Memory B cell (primary cell): ENCODE data around the gene DOCK9.

Source experiments
- ATAC-seq: fragments of 150-1000 bp; cut with Tn5 transposase; 2 replicates; pipeline ENCODE4 v1.10.0; 2021; ENCODE audit warnings: low read depth, mild to moderate bottlenecking, moderate library complexity
- DNase-seq, 2 donors: peaks; one replicate each; pipeline ENCODE4 v3.0.0; 2022; ENCODE audit warnings: low spot score in 2 of 2
- H3K27ac Mint-ChIP-seq: one replicate; pipeline ENCODE4 v1.8.0; 2022; ENCODE audit warnings: mild to moderate bottlenecking, moderate library complexity, mixed read lengths
- H3K27me3 Mint-ChIP-seq: one replicate; pipeline ENCODE4 v1.8.0; 2022; ENCODE audit warnings: mixed read lengths
- H3K36me3 Mint-ChIP-seq: one replicate; pipeline ENCODE4 v1.8.0; 2022; ENCODE audit warnings: mild to moderate bottlenecking, mixed read lengths
- H3K4me1 Mint-ChIP-seq: one replicate; pipeline ENCODE4 v1.8.0; 2022; ENCODE audit warnings: mixed read lengths
- H3K4me3 Mint-ChIP-seq: one replicate; pipeline ENCODE4 v1.8.0; 2022; ENCODE audit warnings: mild to moderate bottlenecking, moderate library complexity, mixed read lengths
- H3K9me3 Mint-ChIP-seq: one replicate; pipeline ENCODE4 v1.8.0; 2022; ENCODE audit warnings: mixed read lengths

The DOCK9 gene

DNA sequence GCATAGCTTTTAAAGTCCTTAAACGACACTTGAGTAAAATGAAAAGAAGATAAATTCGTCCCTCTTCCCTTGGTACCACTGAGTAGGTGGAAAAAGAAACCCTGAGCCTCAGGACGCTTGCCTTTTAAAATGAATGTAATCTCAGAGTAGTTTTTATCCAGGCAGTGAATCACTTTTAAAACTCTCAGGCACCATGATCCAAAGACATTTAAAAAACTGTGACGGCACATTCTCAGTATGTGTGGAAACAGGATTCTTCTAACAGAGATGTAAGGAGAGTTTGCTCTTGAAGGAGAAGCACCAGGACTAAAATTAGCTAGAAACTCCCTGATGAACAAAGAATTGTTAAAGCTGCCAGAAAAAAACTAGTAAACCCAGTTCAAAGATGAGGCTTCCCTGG lies 119.7 kb downstream of the DOCK9 start:
- no peak for DNase-seq
- ATAC-seq: no peak
- Mint-ChIP-seq H3K4me3 (no peak overlapping the region), H3K9me3 (no peaks in the 10 kb centered on the region), H3K36me3 (peaks cover 45% of the 10 kb centered on the region), H3K27me3 (no peaks in the 10 kb centered on the region), H3K27ac (no peak overlapping the region), H3K4me1 (no peaks in the 10 kb centered on the region)

GRCh38 chr13:98856983-98857382 lies 120.9 kb downstream of the DOCK9 start:
- H3K27ac Mint-ChIP-seq: no peak overlapping the region
- H3K36me3 Mint-ChIP-seq: peaks cover 36% of the 10 kb centered on the region
- no peaks in the 10 kb centered on the region for H3K27me3 Mint-ChIP-seq

DNA sequence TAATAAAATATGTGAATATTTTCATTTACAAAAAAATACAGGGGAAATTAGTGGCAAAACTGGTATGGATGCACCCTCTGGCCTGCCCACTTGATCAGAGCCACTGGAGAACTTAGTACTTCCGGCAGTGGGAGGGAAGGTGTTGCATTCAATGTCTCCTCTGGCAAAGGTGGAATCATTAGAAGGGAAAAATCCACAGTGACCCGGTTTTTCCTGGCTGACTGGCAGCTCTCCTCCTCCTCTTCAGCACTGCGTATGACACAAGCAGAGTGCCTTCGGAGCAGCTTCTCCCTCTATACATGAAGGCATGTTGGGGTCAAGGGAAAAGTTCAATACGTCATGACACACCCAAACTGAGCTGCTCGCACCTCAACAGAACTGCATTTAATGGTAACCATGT lies 123.4 kb downstream of the DOCK9 start:
- no peak overlapping the region for H3K4me3 Mint-ChIP-seq
- no peaks in the 10 kb centered on the region for H3K9me3 Mint-ChIP-seq
- no peak overlapping the region for H3K27ac Mint-ChIP-seq
- no peak for ATAC-seq
- H3K4me1 Mint-ChIP-seq: no peaks in the 10 kb centered on the region
- no peaks in the 10 kb centered on the region for H3K27me3 Mint-ChIP-seq
- peaks cover 22% of the 10 kb centered on the region for H3K36me3 Mint-ChIP-seq
- no peak for DNase-seq

More at GRCh38 chr13:98856983-98857382, 120.9 kb downstream of the DOCK9 start:
- Mint-ChIP-seq H3K4me1 (no peaks in the 10 kb centered on the region), H3K4me3 (no peak overlapping the region), H3K9me3 (no peaks in the 10 kb centered on the region)
- no peak for ATAC-seq
- DNase-seq: no peak

DNA sequence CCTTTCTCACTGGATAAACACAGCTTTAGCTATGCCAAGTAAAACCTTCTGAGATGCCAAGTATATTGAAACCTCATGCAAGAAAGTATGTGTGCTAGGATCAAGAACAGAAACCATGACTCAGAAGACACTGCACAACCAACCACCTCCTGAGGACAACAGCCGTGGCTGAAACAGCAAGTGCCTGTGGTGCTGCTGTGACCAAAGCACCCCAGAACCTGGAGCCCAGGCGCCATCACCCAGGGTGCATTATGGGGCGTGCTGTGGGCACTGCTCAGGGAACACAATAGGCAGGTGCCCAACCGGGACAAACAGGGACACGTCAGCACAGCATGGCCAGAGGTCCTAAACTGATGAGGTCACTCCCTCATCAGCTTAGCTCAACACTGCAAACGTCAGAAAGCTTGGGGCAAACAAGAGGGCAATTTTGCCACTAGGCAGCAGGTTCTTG lies 124.1 kb downstream of the DOCK9 start:
- ATAC-seq: no peak
- Mint-ChIP-seq H3K27me3 (no peaks in the 10 kb centered on the region), H3K4me1 (no peaks in the 10 kb centered on the region), H3K9me3 (no peaks in the 10 kb centered on the region), H3K36me3 (peaks cover 16% of the 10 kb centered on the region), H3K27ac (no peak overlapping the region), H3K4me3 (no peak overlapping the region)
- no peak for DNase-seq

GRCh38 chr13:98851276-98851675 lies 126.6 kb downstream of the DOCK9 start:
- no peaks in the 10 kb centered on the region for H3K27me3 Mint-ChIP-seq
- peaks cover 16% of the 10 kb centered on the region for H3K36me3 Mint-ChIP-seq
- H3K9me3 Mint-ChIP-seq: no peaks in the 10 kb centered on the region
- no peaks in the 10 kb centered on the region for H3K4me1 Mint-ChIP-seq
- no peak overlapping the region for H3K27ac Mint-ChIP-seq
- no peak overlapping the region for H3K4me3 Mint-ChIP-seq
- ATAC-seq (no peak), DNase-seq (no peak)

DNA sequence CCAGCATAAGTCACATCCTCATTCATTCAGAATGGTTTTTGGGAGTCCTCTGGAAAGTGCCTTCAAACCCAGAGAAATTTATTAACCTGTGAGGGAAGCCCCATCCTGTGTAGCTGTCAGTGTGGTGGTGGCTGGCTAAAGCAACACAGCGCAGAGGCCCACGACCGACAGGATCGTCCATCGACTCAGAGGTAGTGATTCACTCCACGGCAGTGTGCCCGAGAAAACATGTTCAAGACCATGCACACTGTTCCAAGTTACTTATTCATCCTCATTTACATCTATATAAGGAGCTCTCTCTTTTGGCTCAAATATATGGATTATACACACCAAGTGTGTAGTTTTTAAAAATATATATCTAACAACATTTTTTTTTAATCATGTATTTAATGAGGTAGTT lies 129.1 kb downstream of the DOCK9 start:
- H3K27me3 Mint-ChIP-seq: no peaks in the 10 kb centered on the region
- H3K36me3 Mint-ChIP-seq: peaks cover 13% of the 10 kb centered on the region
- no peaks in the 10 kb centered on the region for H3K4me1 Mint-ChIP-seq

GRCh38 chr13:98847780-98848179 lies 130.1 kb downstream of the DOCK9 start:
- Mint-ChIP-seq H3K9me3 (no peaks in the 10 kb centered on the region), H3K27me3 (no peaks in the 10 kb centered on the region), H3K36me3 (peaks cover 13% of the 10 kb centered on the region), H3K4me3 (no peak overlapping the region), H3K27ac (no peak overlapping the region), H3K4me1 (no peaks in the 10 kb centered on the region)
- no peak for ATAC-seq
- DNase-seq: no peak

More for the DNA sequence above, 129.1 kb downstream of the DOCK9 start:
- Mint-ChIP-seq H3K9me3 (no peaks in the 10 kb centered on the region), H3K4me3 (no peak overlapping the region), H3K27ac (no peak overlapping the region)
- ATAC-seq: no peak
- no peak for DNase-seq

- no peaks in the 10 kb centered on the region for H3K9me3 Mint-ChIP-seq
- H3K27ac Mint-ChIP-seq: no peak overlapping the region
- H3K4me1 Mint-ChIP-seq: no peaks in the 10 kb centered on the region
- no peaks in the 10 kb centered on the region for H3K27me3 Mint-ChIP-seq
- H3K36me3 Mint-ChIP-seq: peaks cover 13% of the 10 kb centered on the region
- ATAC-seq (no peak), DNase-seq (no peak)
- H3K4me3 Mint-ChIP-seq: no peak overlapping the region
These were observed 130.9 kb downstream of the DOCK9 start for GRCh38 chr13:98846986-98847385.

DNA sequence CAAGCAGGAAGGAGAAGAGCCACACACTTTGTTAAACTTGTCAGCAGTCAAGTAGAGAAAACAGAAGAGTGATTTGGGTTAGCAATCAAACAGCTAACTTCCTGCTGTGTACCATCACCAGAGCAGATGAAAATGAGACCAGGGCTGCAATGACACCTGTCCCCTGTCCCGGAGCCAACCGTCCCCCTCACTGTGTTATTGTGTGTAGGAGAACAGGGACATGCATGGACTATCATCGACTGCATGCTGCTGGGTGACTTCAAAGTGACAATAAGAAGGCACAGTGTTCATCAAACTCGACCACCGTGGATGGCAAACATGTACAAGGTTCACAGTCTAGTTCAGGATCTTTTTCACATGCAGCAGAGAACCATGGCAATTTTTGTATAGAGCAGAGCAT lies 131.3 kb downstream of the DOCK9 start:
- H3K9me3 Mint-ChIP-seq: no peaks in the 10 kb centered on the region
- H3K4me3 Mint-ChIP-seq: no peak overlapping the region
- H3K27ac Mint-ChIP-seq: no peak overlapping the region
- no peaks in the 10 kb centered on the region for H3K27me3 Mint-ChIP-seq
- ATAC-seq (no peak), DNase-seq (no peak)
- no peaks in the 10 kb centered on the region for H3K4me1 Mint-ChIP-seq
- peaks cover 12% of the 10 kb centered on the region for H3K36me3 Mint-ChIP-seq

GRCh38 chr13:98845742-98846141 lies 132.1 kb downstream of the DOCK9 start:
- ATAC-seq (no peak), DNase-seq (no peak)
- H3K4me1 Mint-ChIP-seq: no peaks in the 10 kb centered on the region
- no peaks in the 10 kb centered on the region for H3K27me3 Mint-ChIP-seq
- H3K9me3 Mint-ChIP-seq: no peaks in the 10 kb centered on the region
- H3K27ac Mint-ChIP-seq: no peak overlapping the region
- no peak overlapping the region for H3K4me3 Mint-ChIP-seq
- H3K36me3 Mint-ChIP-seq: peaks cover 12% of the 10 kb centered on the region

GRCh38 chr13:98844021-98844420 lies 133.8 kb downstream of the DOCK9 start:
- no peak overlapping the region for H3K4me3 Mint-ChIP-seq
- H3K27ac Mint-ChIP-seq: no peak overlapping the region
- ATAC-seq (no peak), DNase-seq (no peak)
- peaks cover 2% of the 10 kb centered on the region for H3K4me1 Mint-ChIP-seq
- no peaks in the 10 kb centered on the region for H3K9me3 Mint-ChIP-seq
- peaks cover 12% of the 10 kb centered on the region for H3K36me3 Mint-ChIP-seq
- H3K27me3 Mint-ChIP-seq: no peaks in the 10 kb centered on the region

- no peak overlapping the region for H3K27ac Mint-ChIP-seq
These were observed 134.4 kb downstream of the DOCK9 start for GRCh38 chr13:98843482-98843877.

GRCh38 chr13:98842858-98843481 lies 134.9 kb downstream of the DOCK9 start:
- H3K27ac Mint-ChIP-seq: no peak overlapping the region
- H3K9me3 Mint-ChIP-seq: no peaks in the 10 kb centered on the region
- peak; percentile 38 to 62 for DNase-seq
- no peaks in the 10 kb centered on the region for H3K27me3 Mint-ChIP-seq
- H3K36me3 Mint-ChIP-seq: peaks cover 10% of the 10 kb centered on the region
- no peak overlapping the region for H3K4me3 Mint-ChIP-seq
- peaks cover 2% of the 10 kb centered on the region for H3K4me1 Mint-ChIP-seq
- ATAC-seq: peak; percentile 85

More at GRCh38 chr13:98843482-98843877, 134.4 kb downstream of the DOCK9 start:
- Mint-ChIP-seq H3K4me3 (no peak overlapping the region), H3K36me3 (peaks cover 12% of the 10 kb centered on the region), H3K4me1 (peaks cover 2% of the 10 kb centered on the region), H3K9me3 (no peaks in the 10 kb centered on the region), H3K27me3 (no peaks in the 10 kb centered on the region)
- ATAC-seq: no peak
- no peak for DNase-seq

- ATAC-seq: no peak
- peaks cover 7% of the 10 kb centered on the region for H3K36me3 Mint-ChIP-seq
- no peak overlapping the region for H3K4me3 Mint-ChIP-seq
- H3K9me3 Mint-ChIP-seq: no peaks in the 10 kb centered on the region
- peaks cover 2% of the 10 kb centered on the region for H3K4me1 Mint-ChIP-seq
- DNase-seq: no peak
- H3K27me3 Mint-ChIP-seq: no peaks in the 10 kb centered on the region
- H3K27ac Mint-ChIP-seq: no peak overlapping the region
These were observed 135.8 kb downstream of the DOCK9 start for GRCh38 chr13:98842070-98842469.
